ENCODE measurements around the gene ADGRL3.

Gene ADGRL3

GRCh38 chr4:61596606-61597340 lies 396.6 kb downstream of the ADGRL3 start:
- no peak for TF ChIP-seq CTCF (IDR thresholded peaks at IDR 0.05)

- TF ChIP-seq CTCF (IDR thresholded peaks at IDR 0.05), result no peak
These were observed 403.0 kb downstream of the ADGRL3 start for GRCh38 chr4:61603086-61603485.

DNA sequence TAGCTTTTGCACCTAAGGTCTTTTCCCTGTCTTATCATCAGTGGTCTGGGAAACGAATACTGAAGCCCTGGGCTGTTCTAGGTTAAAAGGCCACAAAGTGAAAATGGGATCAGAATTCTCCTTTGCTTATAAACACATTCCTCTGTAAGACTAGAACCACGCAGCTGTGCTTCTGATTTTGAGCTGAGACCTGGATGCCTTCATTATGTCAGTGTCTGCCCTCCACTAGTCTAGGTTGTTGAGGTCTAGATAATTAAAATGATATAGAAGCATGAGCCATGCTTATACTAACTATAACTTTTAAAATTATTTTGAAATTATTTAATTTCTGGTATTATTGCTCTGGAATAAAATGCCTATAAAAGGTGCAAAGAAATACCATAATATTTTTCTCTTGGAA lies 403.9 kb downstream of the ADGRL3 start:
- no peak for TF ChIP-seq CTCF (IDR thresholded peaks at IDR 0.05)

DNA sequence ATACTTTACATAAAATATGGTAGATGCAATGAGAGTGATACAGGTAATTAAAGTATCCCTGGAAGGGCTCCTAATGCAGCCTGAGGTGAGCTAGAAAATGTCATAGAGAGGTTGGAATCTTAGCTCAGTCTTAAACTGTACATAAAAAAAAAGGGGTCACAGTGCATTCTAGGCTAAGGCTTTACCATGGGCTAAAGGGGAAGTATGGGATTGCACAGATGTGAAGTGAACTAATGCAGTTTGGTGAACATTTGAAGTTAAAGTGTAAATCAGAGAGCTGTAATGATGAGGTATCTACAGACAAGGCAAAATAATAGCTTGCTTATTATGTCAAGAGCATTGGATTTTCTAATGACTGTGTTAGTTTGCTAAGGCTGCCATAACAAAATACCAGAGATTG lies 405.9 kb downstream of the ADGRL3 start:
- no peak for TF ChIP-seq CTCF (IDR thresholded peaks at IDR 0.05)

- no peak for TF ChIP-seq CTCF (IDR thresholded peaks at IDR 0.05)
These were observed 414.1 kb downstream of the ADGRL3 start for GRCh38 chr4:61614231-61614630.

DNA sequence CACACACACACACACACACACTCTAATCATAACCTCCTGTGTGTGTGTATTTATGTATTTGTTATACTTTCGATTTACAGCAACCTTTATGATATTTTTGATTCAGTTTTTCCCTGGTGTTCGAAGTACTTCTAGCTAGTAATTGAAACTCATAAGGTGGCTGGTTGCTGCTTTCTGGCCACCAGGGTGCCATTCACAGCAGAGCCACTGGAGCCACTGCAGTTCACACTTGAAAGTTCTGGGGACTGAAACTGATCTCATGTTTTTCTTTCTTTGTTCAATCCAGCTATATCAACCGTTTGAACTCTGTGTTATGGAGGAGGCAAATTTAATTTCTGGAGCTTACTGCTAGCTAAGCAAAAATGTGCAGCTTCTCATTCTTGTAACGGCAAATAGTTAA lies 419.4 kb downstream of the ADGRL3 start:
- no peak; the same call in 1 of the 2 replicates for TF ChIP-seq CTCF (IDR thresholded peaks at IDR 0.05)

- TF ChIP-seq CTCF (IDR thresholded peaks at IDR 0.05), result no peak
These were observed 428.2 kb downstream of the ADGRL3 start for GRCh38 chr4:61628282-61628681.

- no peak for TF ChIP-seq CTCF (IDR thresholded peaks at IDR 0.05)
These were observed 428.6 kb downstream of the ADGRL3 start for GRCh38 chr4:61628727-61629126.

Data from LNCAP (cell line).